Smooth muscle cell (in vitro differentiated cells): Measurements from ENCODE around the gene INTS15. TPM values are rescaled to one million over a fixed set of nuclear protein-coding genes. Genes with fewer than 3 reads are reported as not detected.
A peak's percentile ranks its signal among the peaks of the same experiment; 100 is the strongest.

Source experiments
- DNase-seq: peaks from one replicate; lab custom pipeline; 2025; ENCODE audit not compliant: unreplicated experiment; lab: John Stamatoyannopoulos, UW
- H2AFZ ChIP-seq: fragments of 200-600 bp; sonication (generic); 2 replicates; pipeline ENCODE4 v1.6.0; 2016; ENCODE audit warnings: antibody characterized with exemption, low read depth, mild to moderate bottlenecking
- H3F3A ChIP-seq: fragments of 200-600 bp; sonication (generic); 2 replicates; pipeline ENCODE4 v1.6.0; 2017; ENCODE audit warnings: antibody characterized with exemption, low read depth
- H3K27ac ChIP-seq: fragments of 200-600 bp; sonication (generic); 2 replicates; pipeline ENCODE4 v1.5.1; 2016; ENCODE audit warnings: low read depth, mild to moderate bottlenecking
- H3K27me3 ChIP-seq: fragments of 200-600 bp; sonication (generic); 2 replicates; pipeline ENCODE4 v1.6.1; 2016; ENCODE audit warnings: low read depth, mild to moderate bottlenecking
- H3K36me3 ChIP-seq: fragments of 200-600 bp; sonication (generic); 2 replicates; pipeline ENCODE4 v1.5.1; 2016; ENCODE audit warnings: low read depth
- H3K4me1 ChIP-seq: fragments of 200-600 bp; sonication (generic); 2 replicates; pipeline ENCODE4 v1.5.1; 2016; ENCODE audit warnings: low read depth
- H3K4me2 ChIP-seq: fragments of 200-600 bp; sonication (generic); 2 replicates; pipeline ENCODE4 v1.6.0; 2016; ENCODE audit warnings: mild to moderate bottlenecking
- H3K4me3 ChIP-seq: fragments of 200-600 bp; sonication (generic); 2 replicates; pipeline ENCODE4 v1.5.1; 2016; ENCODE audit warnings: mild to moderate bottlenecking
- H3K79me2 ChIP-seq: fragments of 200-600 bp; sonication (generic); 2 replicates; pipeline ENCODE4 v1.6.0; 2016; ENCODE audit warnings: low read depth, mild to moderate bottlenecking
- H3K9ac ChIP-seq: fragments of 200-600 bp; sonication (generic); 2 replicates; pipeline ENCODE4 v1.6.0; 2016; ENCODE audit warnings: low read depth
- H3K9me3 ChIP-seq: fragments of 200-600 bp; sonication (generic); replicated peaks from 2 replicates; pipeline ENCODE4 v1.5.1; 2016; ENCODE audit warnings: low read depth
- H4K20me1 ChIP-seq: fragments of 200-600 bp; sonication (generic); 2 replicates; pipeline ENCODE4 v1.6.0; 2016; ENCODE audit warnings: low read depth
- CTCF ChIP-seq: fragments of 200-600 bp; sonication (generic); IDR thresholded peaks from 2 replicates; pipeline ENCODE4 v1.5.1; 2017; ENCODE audit warnings: borderline replicate concordance, mild to moderate bottlenecking, antibody characterized with exemption; ENCODE audit not compliant: insufficient read depth, poor library complexity, severe bottlenecking
- WGBS: methylation state at CpG from one replicate; pipeline ENCODE4 v1.1.7; 2016; ENCODE audit warnings: low lambda C conversion rate; 5-methylcytosine and 5-hydroxymethylcytosine counted together
- polyA plus RNA-seq: library from polyadenylated mRNA; unstranded; fragments of >200 nt; fragmentation: Nextera tagmentation; extraction: Ambion mirVana; gene quantifications from 2 replicates; pipeline ENCODE4 v1.2.1, GENCODE V29; 2016
- total RNA-seq: library from RNA; depleted of rRNA; stranded (reverse); fragments of >200 nt; gene quantifications from 2 replicates; pipeline ENCODE4 v1.2.3, GENCODE V29; 2014

INTS15 gene
- total and polyA plus RNA-seq, 2 experiments from 2014 or later: 14.7 to 25.9 TPM

- H3K36me3 ChIP-seq: no peaks in the 10 kb centered on the region
- no peaks in the 10 kb centered on the region for H3K79me2 ChIP-seq
- TF ChIP-seq CTCF: no peak
- H3K4me1 ChIP-seq: peaks cover 4% of the 10 kb centered on the region
- no peaks in the 10 kb centered on the region for H3K9me3 ChIP-seq
- no peak for DNase-seq
- H3K27ac ChIP-seq: no peak overlapping the region
- no peak overlapping the region for H3K9ac ChIP-seq
- H3K27me3 ChIP-seq: no peaks in the 10 kb centered on the region
- H4K20me1 ChIP-seq: no peaks in the 10 kb centered on the region
- no peak overlapping the region for H2AFZ ChIP-seq
- WGBS: 91% methylated on average over 7 of the region's 7 CpGs
- no peak overlapping the region for H3K4me2 ChIP-seq
- H3F3A ChIP-seq: peaks cover 5% of the 10 kb centered on the region
- no peak overlapping the region for H3K4me3 ChIP-seq
Measured at GRCh38 chr7:6612819-6613218, 23.0 kb downstream of the INTS15 start.

GRCh38 chr7:6613706-6614105 lies 23.9 kb downstream of the INTS15 start:
- Histone ChIP-seq H3K27ac (no peak overlapping the region), H3K4me1 (peaks cover 4% of the 10 kb centered on the region), H3K36me3 (no peaks in the 10 kb centered on the region), H3K4me3 (no peak overlapping the region), H3K27me3 (no peaks in the 10 kb centered on the region), H3F3A (peaks cover 5% of the 10 kb centered on the region), H4K20me1 (no peaks in the 10 kb centered on the region), H3K9me3 (no peaks in the 10 kb centered on the region), H3K79me2 (no peaks in the 10 kb centered on the region), H2AFZ (no peak overlapping the region), H3K9ac (no peak overlapping the region), H3K4me2 (no peak overlapping the region)
- no peak for TF ChIP-seq CTCF
- DNase-seq: no peak
- 33% methylated on average over 2 of the region's 2 CpGs for WGBS

GRCh38 chr7:6614953-6615722 lies 25.3 kb downstream of the INTS15 start, which contains the start of gene ZNF853:
TSS of gene ZNF853 (plus strand) at chr7:6615610. CDS start at chr7:6616175, 565 bp downstream.
- no peaks in the 10 kb centered on the region for H3K9me3 ChIP-seq
- peak within 1 kb of the TSS; percentile 99 for H3K4me2 ChIP-seq
- H3K9ac ChIP-seq: peak within 1 kb of the TSS; percentile 22
- no peaks in the 10 kb centered on the region for H3K27me3 ChIP-seq
- H2AFZ ChIP-seq: peak within 1 kb of the TSS; percentile 95
- DNase-seq: no peak
- no peaks in the 10 kb centered on the region for H3K79me2 ChIP-seq
- no peaks in the 10 kb centered on the region for H3K36me3 ChIP-seq
- no peaks in the 10 kb centered on the region for H4K20me1 ChIP-seq
- WGBS: 3% methylated on average over 38 of the region's 91 CpGs
- H3K27ac ChIP-seq: no peak within 1 kb of the TSS
- H3F3A ChIP-seq: peaks cover 5% of the 10 kb centered on the region
- no peak for TF ChIP-seq CTCF
- H3K4me1 ChIP-seq: peaks cover 4% of the 10 kb centered on the region
- peak within 1 kb of the TSS; percentile 66 for H3K4me3 ChIP-seq
